ENCODE data around the gene TBX3. TPM values are rescaled to one million over a fixed set of nuclear protein-coding genes. Genes with fewer than 3 reads are reported as not detected.

Gene TBX3
- total and polyA plus RNA-seq, 4 donors, result 6.9 to 8.6 (median 8.0) TPM

DNA sequence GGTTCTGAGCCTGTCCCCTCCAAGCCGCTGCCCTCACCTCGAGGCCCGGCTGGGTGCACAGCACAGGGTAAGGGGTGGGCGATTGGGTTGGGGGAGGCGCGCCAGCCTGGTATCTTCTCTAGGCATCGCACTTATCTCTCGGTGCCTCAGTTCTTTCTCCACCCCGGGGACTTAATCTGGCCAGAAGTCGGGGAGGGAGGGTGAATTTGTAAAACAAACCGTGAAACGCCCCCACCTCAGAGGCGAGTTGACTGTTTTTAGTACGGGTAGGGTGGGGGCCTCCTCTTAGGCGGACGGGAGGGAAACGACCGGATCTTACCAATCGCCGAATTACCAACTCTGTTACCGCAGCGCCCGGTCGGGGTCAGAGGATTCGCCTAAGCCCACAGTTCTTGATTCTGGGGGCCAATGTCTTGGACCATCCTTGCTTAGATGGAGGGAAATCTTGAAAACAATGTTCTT, 1.4 kb upstream of the TBX3 start:
- no peak for DNase-seq (ENCODE audit: low read depth in 4 of 6, low spot score in 6 of 6)
- no peaks in the 10 kb centered on the region for H3K36me3 ChIP-seq (ENCODE audit: control insufficient read depth, insufficient read depth, low read length)
- H3K9me3 ChIP-seq (ENCODE audit: control insufficient read depth, insufficient read depth, low read length), result no peaks in the 10 kb centered on the region
- 11% methylated on average over 16 of the region's 25 CpGs for WGBS (ENCODE audit: insufficient coverage)
- no peak overlapping the region for H3K4me3 ChIP-seq (ENCODE audit: low read depth, low read length)
- H3K4me1 ChIP-seq (ENCODE audit: control insufficient read depth, insufficient read depth, low read length), result peaks cover 47% of the 10 kb centered on the region
- peaks cover 97% of the 10 kb centered on the region for H3K27me3 ChIP-seq (ENCODE audit: control insufficient read depth, insufficient read depth, low read length)
- no peak overlapping the region for H3K27ac ChIP-seq (ENCODE audit: low read depth, low read length)

DNA sequence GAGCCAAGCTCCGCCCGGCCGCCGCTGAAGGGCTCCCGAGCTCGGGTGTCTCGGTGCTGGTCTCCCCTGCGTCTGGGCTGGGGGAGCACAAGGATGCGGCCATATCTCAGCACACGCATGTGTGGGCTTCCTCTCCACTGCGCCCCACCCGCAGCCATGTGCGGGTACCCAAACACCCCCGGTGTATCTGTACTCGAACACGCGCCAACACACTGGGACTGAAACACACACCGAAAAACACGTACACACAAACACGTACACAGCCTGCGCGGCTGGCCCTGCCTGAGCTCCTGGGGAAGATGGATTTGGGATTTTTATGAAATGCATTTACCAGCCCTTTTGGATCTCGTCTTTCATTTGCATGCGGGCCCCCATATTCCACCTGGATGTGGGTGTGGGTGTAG, 897 bp upstream of the TBX3 start:
- Histone ChIP-seq H3K4me3 (ENCODE audit: low read depth, low read length) (peak overlapping the region; percentile 72), H3K27me3 (ENCODE audit: control insufficient read depth, insufficient read depth, low read length) (peaks cover 97% of the 10 kb centered on the region), H3K27ac (ENCODE audit: low read depth, low read length) (peak overlapping the region; percentile 84), H3K36me3 (ENCODE audit: control insufficient read depth, insufficient read depth, low read length) (no peaks in the 10 kb centered on the region), H3K4me1 (ENCODE audit: control insufficient read depth, insufficient read depth, low read length) (peaks cover 47% of the 10 kb centered on the region), H3K9me3 (ENCODE audit: control insufficient read depth, insufficient read depth, low read length) (no peaks in the 10 kb centered on the region)
- no peak for DNase-seq (ENCODE audit: low read depth in 4 of 6, low spot score in 6 of 6)
- under 1% methylated on average over 17 of the region's 24 CpGs for WGBS (ENCODE audit: insufficient coverage)

DNA sequence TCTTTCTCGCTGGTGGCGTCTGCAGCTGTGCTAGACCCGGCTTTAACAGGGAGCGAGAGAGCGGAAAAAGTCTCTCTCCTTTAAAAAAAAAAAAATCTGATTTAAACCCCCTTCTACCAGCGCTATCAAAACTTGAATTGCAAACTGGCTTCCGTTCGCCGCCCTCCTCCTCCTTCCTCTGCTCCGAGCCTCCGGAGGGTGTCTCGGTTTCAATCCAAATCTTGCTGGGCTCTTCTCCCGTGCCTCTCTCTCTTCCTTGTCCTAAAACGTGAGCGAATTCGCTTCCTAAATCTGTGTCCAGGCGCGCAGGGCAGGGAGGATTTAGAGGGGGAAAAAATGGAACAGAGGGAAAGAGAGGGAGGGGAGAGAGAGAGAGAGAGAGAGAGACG, 272 bp downstream of the TBX3 start:
- H3K27me3 ChIP-seq (ENCODE audit: control insufficient read depth, insufficient read depth, low read length), result peaks cover 98% of the 10 kb centered on the region
- no peaks in the 10 kb centered on the region for H3K36me3 ChIP-seq (ENCODE audit: control insufficient read depth, insufficient read depth, low read length)
- peak overlapping the region; percentile 90 for H3K27ac ChIP-seq (ENCODE audit: low read depth, low read length)
- H3K9me3 ChIP-seq (ENCODE audit: control insufficient read depth, insufficient read depth, low read length), result no peaks in the 10 kb centered on the region
- WGBS (ENCODE audit: insufficient coverage), result 1% methylated on average over 15 of the region's 19 CpGs
- H3K4me1 ChIP-seq (ENCODE audit: control insufficient read depth, insufficient read depth, low read length), result peaks cover 47% of the 10 kb centered on the region
- peak overlapping the region; percentile 72 for H3K4me3 ChIP-seq (ENCODE audit: low read depth, low read length)
- DNase-seq (ENCODE audit: low read depth in 4 of 6, low spot score in 6 of 6), result no peak

DNA sequence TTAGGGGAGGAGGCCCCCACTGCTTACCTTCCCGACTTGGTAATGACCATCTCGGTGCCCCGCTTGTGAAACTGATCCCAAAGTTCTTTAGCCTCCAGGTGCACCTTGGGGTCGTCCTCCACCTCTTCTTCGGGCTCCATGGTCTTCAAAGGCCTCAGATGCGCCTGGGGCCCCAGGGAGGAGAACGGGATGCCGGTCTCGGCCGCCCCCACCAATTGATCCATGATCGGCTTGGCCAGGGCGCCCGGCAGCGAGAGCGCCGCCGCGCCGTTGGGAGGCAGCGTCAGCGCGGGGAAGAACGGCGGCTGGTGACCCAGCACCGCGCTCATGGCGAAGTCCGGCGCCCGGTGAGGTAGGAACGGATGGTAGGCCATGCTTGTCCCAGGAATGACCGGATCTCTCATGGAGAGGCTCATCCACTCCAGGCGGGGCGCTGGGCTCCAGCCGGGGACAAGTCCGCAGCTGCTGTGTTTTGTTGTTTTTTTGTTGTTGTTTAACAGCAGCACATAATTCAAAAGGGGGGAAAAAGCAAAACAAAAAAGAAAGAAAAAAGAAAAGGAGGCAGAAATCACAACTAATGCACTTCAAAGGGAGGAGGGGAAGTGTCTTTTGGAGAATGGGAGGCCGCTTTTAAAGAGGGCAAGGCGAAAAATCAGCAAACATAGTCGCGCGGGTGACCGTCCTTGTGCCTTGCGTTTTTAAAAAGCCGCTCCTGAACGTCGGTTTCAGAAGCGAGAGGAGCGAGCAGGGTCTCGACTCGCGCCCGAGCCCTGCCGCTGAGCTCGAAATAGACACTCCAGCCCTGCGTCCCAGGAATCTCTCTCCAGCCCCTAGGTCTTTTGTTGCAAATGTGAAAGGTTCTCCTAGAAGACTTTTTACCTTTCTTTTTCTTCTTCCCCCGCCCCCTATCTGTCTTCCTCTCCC, 928 bp downstream of the TBX3 start:
- H3K9me3 ChIP-seq (ENCODE audit: control insufficient read depth, insufficient read depth, low read length), result no peaks in the 10 kb centered on the region
- peak overlapping the region; percentile 90 for H3K27ac ChIP-seq (ENCODE audit: low read depth, low read length)
- H3K27me3 ChIP-seq (ENCODE audit: control insufficient read depth, insufficient read depth, low read length), result peaks cover 98% of the 10 kb centered on the region
- peak in 2 of 6 donors; percentile 46 to 51 for DNase-seq (ENCODE audit: low read depth in 4 of 6, low spot score in 6 of 6)
- H3K4me1 ChIP-seq (ENCODE audit: control insufficient read depth, insufficient read depth, low read length), result peaks cover 47% of the 10 kb centered on the region
- H3K4me3 ChIP-seq (ENCODE audit: low read depth, low read length), result peak overlapping the region; percentile 72
- 2% methylated on average over 53 of the region's 56 CpGs for WGBS (ENCODE audit: insufficient coverage)
- H3K36me3 ChIP-seq (ENCODE audit: control insufficient read depth, insufficient read depth, low read length), result no peaks in the 10 kb centered on the region

DNA sequence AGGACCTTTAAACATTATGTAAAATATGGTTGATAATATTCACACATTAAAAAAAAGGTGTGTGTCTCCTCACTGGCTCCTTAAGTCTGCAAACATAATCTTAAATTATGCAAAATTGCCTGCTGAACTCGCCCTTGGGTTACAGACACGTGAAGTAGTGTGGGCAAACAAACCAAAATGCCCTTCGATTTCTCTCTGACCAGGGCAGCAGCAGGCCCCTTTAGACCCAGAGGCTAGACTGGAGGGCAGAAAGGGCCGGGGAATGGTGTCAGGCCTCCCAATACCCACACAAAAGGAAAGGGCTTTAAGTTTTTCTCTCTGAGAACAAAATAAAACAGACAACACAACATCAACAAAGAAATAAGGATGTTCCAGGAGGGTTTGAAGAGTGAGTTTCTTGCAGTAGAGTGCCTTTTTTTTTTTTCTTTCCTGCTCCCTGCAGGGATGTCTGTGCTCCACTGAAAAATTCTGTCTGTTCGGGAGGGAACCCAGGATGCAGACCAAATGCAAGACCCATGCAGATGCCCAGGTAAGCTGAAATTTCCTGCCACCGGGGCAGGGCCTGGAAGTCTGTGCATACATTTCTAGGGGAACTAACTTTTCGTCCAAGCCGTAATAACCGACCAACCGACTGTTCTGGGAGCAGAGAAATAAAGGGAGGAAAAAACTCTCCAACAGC, 1.7 kb downstream of the TBX3 start:
- WGBS (ENCODE audit: insufficient coverage), result 16% methylated on average over 3 of the region's 10 CpGs
- Histone ChIP-seq H3K27me3 (ENCODE audit: control insufficient read depth, insufficient read depth, low read length) (peaks cover 99% of the 10 kb centered on the region), H3K4me3 (ENCODE audit: low read depth, low read length) (peak overlapping the region; percentile 72), H3K9me3 (ENCODE audit: control insufficient read depth, insufficient read depth, low read length) (no peaks in the 10 kb centered on the region), H3K4me1 (ENCODE audit: control insufficient read depth, insufficient read depth, low read length) (peaks cover 46% of the 10 kb centered on the region), H3K27ac (ENCODE audit: low read depth, low read length) (peak overlapping the region; percentile 19), H3K36me3 (ENCODE audit: control insufficient read depth, insufficient read depth, low read length) (no peaks in the 10 kb centered on the region)
- no peak for DNase-seq (ENCODE audit: low read depth in 4 of 6, low spot score in 6 of 6)

DNA sequence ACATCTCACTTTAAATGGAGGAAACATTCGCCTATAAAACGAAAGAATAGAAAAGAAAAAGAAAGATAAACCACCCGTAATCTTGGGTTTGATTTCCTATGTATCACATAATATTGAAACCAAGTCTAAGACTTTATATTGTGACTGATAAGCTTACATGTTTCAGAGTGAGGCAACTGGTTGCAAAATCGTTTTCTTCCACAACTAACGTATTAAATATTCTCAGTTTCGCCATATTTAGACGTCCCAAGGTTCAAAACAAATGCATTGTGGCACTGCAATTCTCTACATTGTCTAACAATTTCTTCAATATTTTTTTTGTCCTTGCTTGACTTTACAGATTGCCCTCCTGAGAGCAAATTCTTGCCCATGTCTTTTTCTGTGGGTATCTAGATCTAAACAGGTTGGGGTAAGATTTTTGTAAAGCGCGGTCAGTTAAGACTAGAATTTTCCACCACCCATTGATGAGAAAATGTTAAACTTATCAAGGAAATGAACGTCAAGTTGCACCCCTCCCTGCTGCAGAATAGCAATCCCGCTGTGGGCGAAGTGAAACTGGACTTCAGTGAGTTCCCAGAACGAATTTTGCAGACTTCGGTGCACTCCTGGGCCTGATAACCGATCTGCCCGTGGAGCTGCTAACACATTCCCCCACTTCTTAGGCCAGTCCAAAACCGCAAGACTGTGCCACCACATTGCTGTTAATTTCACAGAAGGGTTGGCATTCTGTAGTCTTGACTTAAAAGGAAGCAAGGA, 2.7 kb downstream of the TBX3 start:
- no peak for DNase-seq (ENCODE audit: low read depth in 4 of 6, low spot score in 6 of 6)
- Histone ChIP-seq H3K36me3 (ENCODE audit: control insufficient read depth, insufficient read depth, low read length) (no peaks in the 10 kb centered on the region), H3K9me3 (ENCODE audit: control insufficient read depth, insufficient read depth, low read length) (no peaks in the 10 kb centered on the region), H3K27me3 (ENCODE audit: control insufficient read depth, insufficient read depth, low read length) (peaks cover 99% of the 10 kb centered on the region), H3K4me3 (ENCODE audit: low read depth, low read length) (peak overlapping the region; percentile 72), H3K27ac (ENCODE audit: low read depth, low read length) (no peak overlapping the region), H3K4me1 (ENCODE audit: control insufficient read depth, insufficient read depth, low read length) (peaks cover 37% of the 10 kb centered on the region)
- WGBS (ENCODE audit: insufficient coverage), result 13% methylated on average over 8 of the region's 17 CpGs

DNA sequence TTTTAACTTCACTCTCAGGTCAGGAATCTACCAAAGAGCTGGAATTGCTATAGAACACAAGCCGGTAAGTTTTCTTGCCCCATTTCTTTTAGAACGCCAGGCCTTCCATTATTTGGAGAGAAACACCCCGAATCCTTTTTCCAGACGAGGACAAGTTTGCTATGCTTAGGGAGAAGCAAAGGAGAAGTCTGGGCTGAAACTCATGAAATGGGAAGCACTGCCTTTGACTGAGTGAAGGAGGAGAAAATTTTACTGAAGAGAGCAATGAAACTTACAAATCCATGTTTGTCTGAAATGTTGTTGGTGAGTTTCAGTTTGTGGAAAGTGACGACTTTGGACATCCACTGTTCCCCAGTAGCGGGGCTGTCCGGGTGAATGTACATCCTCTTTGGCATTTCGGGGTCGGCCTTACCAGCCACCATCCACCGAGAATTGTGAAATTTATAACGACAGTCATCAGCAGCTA, 3.3 kb downstream of the TBX3 start:
- Histone ChIP-seq H3K9me3 (ENCODE audit: control insufficient read depth, insufficient read depth, low read length) (no peaks in the 10 kb centered on the region), H3K4me1 (ENCODE audit: control insufficient read depth, insufficient read depth, low read length) (peaks cover 30% of the 10 kb centered on the region), H3K27me3 (ENCODE audit: control insufficient read depth, insufficient read depth, low read length) (peaks cover 99% of the 10 kb centered on the region), H3K36me3 (ENCODE audit: control insufficient read depth, insufficient read depth, low read length) (no peaks in the 10 kb centered on the region), H3K4me3 (ENCODE audit: low read depth, low read length) (peak overlapping the region; percentile 72), H3K27ac (ENCODE audit: low read depth, low read length) (no peak overlapping the region)
- DNase-seq (ENCODE audit: low read depth in 4 of 6, low spot score in 6 of 6), result no peak
- WGBS (ENCODE audit: insufficient coverage), result 13% methylated on average over 6 of the region's 11 CpGs

DNA sequence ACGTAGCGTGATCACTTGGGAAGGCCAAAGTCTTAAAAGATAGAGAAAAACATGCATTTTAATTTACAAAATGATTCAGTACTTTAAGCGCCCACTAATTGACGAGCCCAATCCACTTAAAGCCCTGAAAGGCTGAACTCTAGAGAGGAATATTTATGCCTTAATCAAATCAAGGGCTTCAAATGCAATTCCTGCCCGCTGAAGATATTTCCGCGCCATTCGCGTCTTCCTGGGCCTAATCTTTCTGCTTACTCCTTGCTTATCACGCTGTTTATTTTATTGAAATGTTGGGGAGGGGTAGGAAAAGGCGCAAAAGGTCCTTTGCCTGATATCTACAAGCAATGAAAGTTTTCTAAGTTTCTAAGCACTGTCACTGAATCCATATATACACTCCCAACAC, 4.0 kb downstream of the TBX3 start:
- whole genome bisulfite sequencing (ENCODE audit: insufficient coverage), result 0% methylated on average over 1 of the region's 11 CpGs

DNA sequence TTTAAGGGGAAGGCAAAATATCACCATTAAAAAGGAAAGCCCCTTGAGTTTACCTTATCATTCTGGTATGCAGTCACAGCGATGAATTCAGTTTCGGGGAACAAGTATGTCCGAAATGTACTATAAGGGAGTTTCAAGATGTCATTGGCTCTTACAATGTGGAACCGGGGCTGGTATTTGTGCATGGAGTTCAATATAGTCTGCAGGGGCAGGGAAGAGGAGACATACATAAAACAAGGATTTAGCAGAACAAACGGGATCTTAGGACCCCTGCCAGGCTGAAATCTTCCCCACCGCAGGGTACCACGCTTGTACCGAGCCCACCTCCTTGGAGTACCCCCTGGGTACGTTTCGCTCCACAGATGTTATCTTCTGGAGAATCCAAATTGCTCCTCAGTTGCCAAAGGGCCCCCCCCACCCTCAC, 4.5 kb downstream of the TBX3 start:
- Histone ChIP-seq H3K9me3 (ENCODE audit: control insufficient read depth, insufficient read depth, low read length) (no peaks in the 10 kb centered on the region), H3K4me3 (ENCODE audit: low read depth, low read length) (no peak overlapping the region), H3K27ac (ENCODE audit: low read depth, low read length) (no peak overlapping the region), H3K36me3 (ENCODE audit: control insufficient read depth, insufficient read depth, low read length) (no peaks in the 10 kb centered on the region), H3K4me1 (ENCODE audit: control insufficient read depth, insufficient read depth, low read length) (peaks cover 20% of the 10 kb centered on the region), H3K27me3 (ENCODE audit: control insufficient read depth, insufficient read depth, low read length) (peaks cover 99% of the 10 kb centered on the region)
- DNase-seq (ENCODE audit: low read depth in 4 of 6, low spot score in 6 of 6), result no peak
- WGBS (ENCODE audit: insufficient coverage), result 10% methylated on average over 10 of the region's 10 CpGs

More for the DNA sequence above, 4.0 kb downstream of the TBX3 start:
- Histone ChIP-seq H3K27ac (ENCODE audit: low read depth, low read length) (no peak overlapping the region), H3K36me3 (ENCODE audit: control insufficient read depth, insufficient read depth, low read length) (no peaks in the 10 kb centered on the region), H3K9me3 (ENCODE audit: control insufficient read depth, insufficient read depth, low read length) (no peaks in the 10 kb centered on the region), H3K27me3 (ENCODE audit: control insufficient read depth, insufficient read depth, low read length) (peaks cover 99% of the 10 kb centered on the region), H3K4me1 (ENCODE audit: control insufficient read depth, insufficient read depth, low read length) (peaks cover 23% of the 10 kb centered on the region), H3K4me3 (ENCODE audit: low read depth, low read length) (no peak overlapping the region)
- DNase-seq (ENCODE audit: low read depth in 4 of 6, low spot score in 6 of 6), result no peak
